NCI-H1436 (cell line): Measurements from ENCODE around the gene AGPS.
"Not testable (repeated sequence)": the region's sequence is repeated elsewhere in the genome, so short reads cannot be mapped to it uniquely, and the experiment has no call there.

Experiments
- DNase-seq: peaks from one replicate; lab custom pipeline; 2025; lab: John Stamatoyannopoulos, UW

The AGPS gene

GRCh38 chr2:177391822-177392372 lies 676 bp upstream of the AGPS start:
- DNase-seq: no peak

GRCh38 chr2:177393203-177393755 lies 706 bp downstream of the AGPS start:
- DNase-seq: no peak

- no peak for DNase-seq
Measured at GRCh38 chr2:177393824-177394593, 1.4 kb downstream of the AGPS start.

GRCh38 chr2:177394594-177394973 lies 2.0 kb downstream of the AGPS start:
- DNase-seq: no peak

- no peak for DNase-seq
Measured at GRCh38 chr2:177395351-177396065, 2.9 kb downstream of the AGPS start.

- DNase-seq: no peak
Measured at GRCh38 chr2:177396703-177397460, 4.3 kb downstream of the AGPS start.

GRCh38 chr2:177397481-177398289 lies 5.1 kb downstream of the AGPS start:
- DNase-seq: no peak

GRCh38 chr2:177398290-177398683 lies 5.7 kb downstream of the AGPS start:
- no peak for DNase-seq

- no peak for DNase-seq
Measured at GRCh38 chr2:177398791-177399190, 6.2 kb downstream of the AGPS start.

- no peak for DNase-seq
Measured at GRCh38 chr2:177399376-177399775, 6.8 kb downstream of the AGPS start.

- no peak for DNase-seq
Measured at GRCh38 chr2:177400337-177400923, 7.9 kb downstream of the AGPS start.

- no peak for DNase-seq
Measured at GRCh38 chr2:177402096-177402495, 9.5 kb downstream of the AGPS start.

- DNase-seq: no peak
Measured at GRCh38 chr2:177403838-177404237, 11.3 kb downstream of the AGPS start.

- DNase-seq: no peak
Measured at GRCh38 chr2:177404243-177404642, 11.7 kb downstream of the AGPS start.

GRCh38 chr2:177405029-177405692 lies 12.6 kb downstream of the AGPS start:
- DNase-seq: no peak

- DNase-seq: no peak
Measured at GRCh38 chr2:177406182-177406581, 13.6 kb downstream of the AGPS start.

- no peak for DNase-seq
Measured at GRCh38 chr2:177407031-177407430, 14.5 kb downstream of the AGPS start.

- not testable (repeated sequence) for DNase-seq
Measured at GRCh38 chr2:177410629-177411028, 18.1 kb downstream of the AGPS start.

GRCh38 chr2:177413703-177414102 lies 21.1 kb downstream of the AGPS start:
- no peak for DNase-seq

GRCh38 chr2:177419274-177419673 lies 26.7 kb downstream of the AGPS start:
- DNase-seq: no peak
